Femur (tissue), 1 donor: ENCODE results near the gene FBP2.

ENCODE experiments used
- DNase-seq: peaks from one replicate; pipeline ENCODE4 v3.0.0-alpha.2; 2017

Gene FBP2

GRCh38 chr9:94593459-94594345, at the start of gene FBP2:
TSS of gene FBP2 (minus strand) at chr9:94593824. CDS start at chr9:94593726, 98 bp downstream.
- DNase-seq: no peak

GRCh38 chr9:94643176-94643575, 49.6 kb upstream of the FBP2 start:
- DNase-seq: no peak

- DNase-seq: no peak
These were observed 48.9 kb upstream of the FBP2 start for GRCh38 chr9:94642501-94642900.

GRCh38 chr9:94639999-94640376, 46.4 kb upstream of the FBP2 start:
- DNase-seq: no peak

GRCh38 chr9:94639061-94639998, 45.7 kb upstream of the FBP2 start, which contains the start of gene FBP1:
TSS of gene FBP1 (minus strand) at chr9:94639518. CDS start at chr9:94639310, 208 bp downstream.
- DNase-seq: peak; percentile 64

- DNase-seq: no peak
These were observed 44.9 kb upstream of the FBP2 start for GRCh38 chr9:94638335-94639060.

- peak; percentile 66 for DNase-seq
These were observed 39.1 kb upstream of the FBP2 start for GRCh38 chr9:94632737-94633136.

- no peak for DNase-seq
These were observed 38.0 kb upstream of the FBP2 start for GRCh38 chr9:94631599-94631998.

GRCh38 chr9:94630833-94631232, 37.2 kb upstream of the FBP2 start:
- no peak for DNase-seq

- no peak for DNase-seq
These were observed 36.7 kb upstream of the FBP2 start for GRCh38 chr9:94630281-94630680.

GRCh38 chr9:94627287-94627686, 33.7 kb upstream of the FBP2 start:
- DNase-seq: no peak

GRCh38 chr9:94625835-94626234, 32.2 kb upstream of the FBP2 start:
- DNase-seq: no peak

- no peak for DNase-seq
These were observed 31.0 kb upstream of the FBP2 start for GRCh38 chr9:94624629-94625028.

GRCh38 chr9:94623253-94623652, 29.6 kb upstream of the FBP2 start:
- no peak for DNase-seq

GRCh38 chr9:94622087-94622800, 28.6 kb upstream of the FBP2 start:
- no peak for DNase-seq

- DNase-seq: no peak
These were observed 25.4 kb upstream of the FBP2 start for GRCh38 chr9:94619026-94619425.

- DNase-seq: no peak
These were observed 19.4 kb upstream of the FBP2 start for GRCh38 chr9:94613003-94613402.

- no peak for DNase-seq
These were observed 18.4 kb upstream of the FBP2 start for GRCh38 chr9:94612071-94612470.

- no peak for DNase-seq
These were observed 18.0 kb upstream of the FBP2 start for GRCh38 chr9:94611638-94612068.

- DNase-seq: no peak
These were observed 16.6 kb upstream of the FBP2 start for GRCh38 chr9:94610181-94610606.

- no peak for DNase-seq
These were observed 13.7 kb upstream of the FBP2 start for GRCh38 chr9:94607423-94607691.

- DNase-seq: no peak
These were observed 13.2 kb upstream of the FBP2 start for GRCh38 chr9:94606646-94607422.
